Neural cell (in vitro differentiated cells): Measurements from ENCODE around the gene HP. TPM values are rescaled to one million over a fixed set of nuclear protein-coding genes. Genes with fewer than 3 reads are reported as not detected.

Source experiments
- H2AFZ ChIP-seq: fragments of 200-600, 300-800 bp; sonication (generic), shearing (Covaris generic); 2 replicates; pipeline ENCODE4 v1.6.0; 2014; ENCODE audit warnings: low read depth, mild to moderate bottlenecking, antibody characterized with exemption, low read length, moderate library complexity
- H3F3A ChIP-seq: fragments of 200-600 bp; shearing (Covaris generic); 2 replicates; pipeline ENCODE4 v1.6.1; 2016; ENCODE audit warnings: mild to moderate bottlenecking, moderate library complexity, mixed read lengths, antibody characterized with exemption, low read length; ENCODE audit not compliant: insufficient read depth, poor library complexity, severe bottlenecking
- H3K27ac ChIP-seq: fragments of 200-600, 300-800 bp; sonication (generic), shearing (Covaris generic); 2 replicates; pipeline ENCODE4 v1.5.1; 2014; ENCODE audit warnings: mild to moderate bottlenecking, low read length, moderate library complexity
- H3K27me3 ChIP-seq: fragments of 300-800, 200-600 bp; sonication (generic), shearing (Covaris generic); 2 replicates; pipeline ENCODE4 v1.6.0; 2014; ENCODE audit warnings: mild to moderate bottlenecking, low read depth, low read length, moderate library complexity; ENCODE audit not compliant: insufficient read depth
- H3K36me3 ChIP-seq: fragments of 300-800, 200-600 bp; sonication (generic), shearing (Covaris generic); 2 replicates; pipeline ENCODE4 v1.5.1; 2014; ENCODE audit warnings: mild to moderate bottlenecking, antibody characterized with exemption, low read length, moderate library complexity; ENCODE audit not compliant: insufficient read depth
- H3K4me2 ChIP-seq: fragments of 300-800, 200-600 bp; sonication (generic), shearing (Covaris generic); 2 replicates; pipeline ENCODE4 v1.6.0; 2014; ENCODE audit warnings: mild to moderate bottlenecking, low read length
- H3K4me3 ChIP-seq: fragments of 300-800, 200-600 bp; sonication (generic), shearing (Covaris generic); 2 replicates; pipeline ENCODE4 v1.5.1; 2014; ENCODE audit warnings: mild to moderate bottlenecking, low read length, moderate library complexity
- H3K79me2 ChIP-seq: fragments of 200-600 bp; shearing (Covaris generic); replicated peaks from 2 replicates; pipeline ENCODE4 v1.6.0; 2014; ENCODE audit warnings: mild to moderate bottlenecking, low read length, moderate library complexity; ENCODE audit not compliant: insufficient read depth
- H3K9ac ChIP-seq: fragments of 300-800, 200-600 bp; sonication (generic), shearing (Covaris generic); 2 replicates; pipeline ENCODE4 v1.6.1; 2016; ENCODE audit warnings: mild to moderate bottlenecking, low read length, mixed read lengths
- H3K9me2 ChIP-seq: fragments of 200-600 bp; shearing (Covaris generic); 2 replicates; pipeline ENCODE4 v1.6.1; 2016; ENCODE audit warnings: mild to moderate bottlenecking, low read length, mixed read lengths; ENCODE audit not compliant: insufficient read depth
- H3K9me3 ChIP-seq: fragments of 200-600, 300-800 bp; sonication (generic), shearing (Covaris generic); 2 replicates; pipeline ENCODE4 v1.6.1; 2016; ENCODE audit warnings: mild to moderate bottlenecking, mixed run types, low read length, moderate library complexity, mixed read lengths
- H4K20me1 ChIP-seq: fragments of 200-600 bp; shearing (Covaris generic); 2 replicates; pipeline ENCODE4 v1.6.1; 2016; ENCODE audit warnings: mild to moderate bottlenecking, mixed run types; ENCODE audit not compliant: insufficient read depth
- CTCF ChIP-seq: fragments of 450-650 bp; IDR thresholded peaks from 2 replicates; pipeline ENCODE4 v1.5.1; 2014; ENCODE audit warnings: antibody characterized with exemption, mild to moderate bottlenecking, moderate library complexity; ENCODE audit not compliant: poor library complexity, severe bottlenecking
- EP300 ChIP-seq: fragments of 450-650 bp; conservative IDR thresholded peaks from 2 replicates; pipeline ENCODE4 v1.6.1; 2014; ENCODE audit warnings: antibody characterized with exemption, mild to moderate bottlenecking, moderate library complexity; ENCODE audit not compliant: poor library complexity, severe bottlenecking
- EZH2 ChIP-seq: fragments of 200-600, 300-800 bp; shearing (Covaris generic), sonication (generic); IDR thresholded peaks from 2 replicates; pipeline ENCODE4 v1.6.1; 2014; ENCODE audit warnings: antibody characterized with exemption, low read length, borderline replicate concordance, mild to moderate bottlenecking; ENCODE audit not compliant: insufficient read depth, poor library complexity, severe bottlenecking
- MXI1 ChIP-seq: fragments of 450-650 bp; conservative IDR thresholded peaks from 2 replicates; pipeline ENCODE4 v1.6.1; 2014; ENCODE audit warnings: antibody characterized with exemption, mild to moderate bottlenecking; ENCODE audit not compliant: poor library complexity, severe bottlenecking
- POLR2AphosphoS5 ChIP-seq: IDR thresholded peaks from 2 replicates; pipeline ENCODE4 v1.6.1; 2012
- RAD21 ChIP-seq: fragments of 450-650 bp; conservative IDR thresholded peaks from 2 replicates; pipeline ENCODE4 v1.6.1; 2014; ENCODE audit warnings: antibody characterized with exemption, mild to moderate bottlenecking, moderate library complexity
- REST ChIP-seq: IDR thresholded peaks from 2 replicates; pipeline ENCODE4 v1.6.1; 2012; ENCODE audit warnings: borderline replicate concordance
- SMC3 ChIP-seq: fragments of 450-650 bp; conservative IDR thresholded peaks from 2 replicates; pipeline ENCODE4 v1.6.1; 2014; ENCODE audit warnings: antibody characterized with exemption, mild to moderate bottlenecking, moderate library complexity; ENCODE audit not compliant: poor library complexity
- TAF1 ChIP-seq: IDR thresholded peaks from 2 replicates; pipeline ENCODE4 v1.6.1; 2012; ENCODE audit warnings: low read depth
- polyA plus RNA-seq: library from polyadenylated mRNA; depleted of rRNA; stranded (reverse); fragments of >200 nt; gene quantifications from 2 replicates; pipeline ENCODE4 v1.2.3, GENCODE V29; 2014

The HP gene
- polyA plus RNA-seq, 1 donor from 2014 or later: not detected

- H3K27ac ChIP-seq: no peak overlapping the region
- no peaks in the 10 kb centered on the region for H4K20me1 ChIP-seq
- no peak overlapping the region for H3K4me2 ChIP-seq
- no peak overlapping the region for H2AFZ ChIP-seq
- no peaks in the 10 kb centered on the region for H3F3A ChIP-seq
- no peak for TF ChIP-seq POLR2AphosphoS5
- TF ChIP-seq RAD21: no peak
- H3K9me2 ChIP-seq: no peaks in the 10 kb centered on the region
- no peaks in the 10 kb centered on the region for H3K79me2 ChIP-seq
- H3K36me3 ChIP-seq: peaks cover 7% of the 10 kb centered on the region
- H3K27me3 ChIP-seq: no peaks in the 10 kb centered on the region
- H3K9me3 ChIP-seq: no peaks in the 10 kb centered on the region
- no peak overlapping the region for H3K4me3 ChIP-seq
- H3K9ac ChIP-seq: no peak overlapping the region
Measured at GRCh38 chr16:72108353-72109102, 54.2 kb downstream of the HP start.

GRCh38 chr16:72109300-72109699 lies 55.0 kb downstream of the HP start:
- Histone ChIP-seq H4K20me1 (no peaks in the 10 kb centered on the region), H3K4me3 (no peak overlapping the region), H2AFZ (no peak overlapping the region), H3F3A (no peaks in the 10 kb centered on the region), H3K27ac (no peak overlapping the region), H3K9me3 (no peaks in the 10 kb centered on the region), H3K9me2 (no peaks in the 10 kb centered on the region), H3K9ac (no peak overlapping the region), H3K79me2 (no peaks in the 10 kb centered on the region), H3K36me3 (peaks cover 7% of the 10 kb centered on the region), H3K4me2 (no peak overlapping the region), H3K27me3 (no peaks in the 10 kb centered on the region)
- TF ChIP-seq REST (no peak), RAD21 (no peak), TAF1 (no peak), SMC3 (no peak), MXI1 (no peak), POLR2AphosphoS5 (no peak), EZH2 (no peak), CTCF (no peak), EP300 (no peak)
